Kidney epithelial cell (primary cell): Measurements from ENCODE around the gene CDH23. TPM values are rescaled to one million over a fixed set of nuclear protein-coding genes. Genes with fewer than 3 reads are reported as not detected.

Source experiments
- DNase-seq: peaks from one replicate; pipeline ENCODE4 v3.0.0-alpha.2; 2010; ENCODE audit warnings: low read depth
- H3K27me3 ChIP-seq: 2 replicates; pipeline ENCODE4 v1.6.0; 2011; ENCODE audit warnings: low read length; ENCODE audit not compliant: control insufficient read depth, insufficient read depth
- H3K36me3 ChIP-seq: 2 replicates; pipeline ENCODE4 v1.5.1; 2011; ENCODE audit warnings: low read length; ENCODE audit not compliant: control insufficient read depth, insufficient read depth
- H3K4me3 ChIP-seq: 2 replicates; pipeline ENCODE4 v1.5.1; 2011; ENCODE audit warnings: low read depth, mild to moderate bottlenecking, control low read depth, low read length
- CTCF ChIP-seq: IDR thresholded peaks from 2 replicates; pipeline ENCODE4 v1.5.1; 2011; ENCODE audit warnings: mild to moderate bottlenecking, moderate library complexity, low read length, control low read depth, inconsistent platforms; ENCODE audit not compliant: insufficient read depth, poor library complexity, severe bottlenecking
- total RNA-seq: library from RNA; depleted of rRNA; stranded (reverse); fragments of >200 nt; gene quantifications from 2 replicates; pipeline ENCODE4 v1.2.3, GENCODE V29; 2015

The CDH23 gene
- total RNA-seq, 1 donor from 2014 or later = 0.04 TPM

DNA sequence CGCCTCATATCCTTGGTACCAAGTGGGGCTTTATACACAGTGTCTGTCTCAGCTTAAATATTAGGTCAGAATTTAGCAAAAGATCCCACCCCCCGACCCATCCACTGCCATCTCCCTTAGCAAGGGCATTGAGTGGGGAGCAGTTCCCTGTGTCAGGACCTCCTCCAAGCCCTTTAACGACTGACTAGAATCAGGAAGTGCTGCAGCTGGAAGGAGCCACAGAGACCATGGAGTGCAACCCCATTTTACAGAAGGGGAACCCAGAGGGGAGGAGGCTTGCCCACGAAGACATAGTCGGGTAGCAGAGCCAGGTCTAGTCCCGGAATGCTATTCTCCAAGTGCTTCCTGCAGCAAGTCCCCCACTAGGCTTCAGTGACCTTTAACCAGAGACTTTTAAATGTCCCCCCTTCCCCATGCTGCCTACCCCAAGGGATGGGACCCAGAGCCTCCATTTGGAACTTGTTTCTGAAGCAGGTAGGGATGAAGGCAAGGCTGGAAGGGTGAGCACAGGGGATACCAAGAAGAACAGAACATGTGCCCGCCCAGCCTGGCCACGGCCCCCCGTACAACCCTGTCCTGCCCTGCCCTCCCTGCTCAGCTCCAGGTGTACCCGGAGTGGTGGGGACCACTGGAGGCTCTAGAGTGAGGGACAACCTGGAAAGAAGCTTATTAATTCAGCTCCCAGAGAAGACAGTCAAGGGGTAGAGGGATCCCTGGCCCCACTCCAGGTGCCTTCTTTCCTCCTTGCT is 281.5 kb downstream of the CDH23 start:
- DNase-seq = no peak
- Histone ChIP-seq H3K27me3 (peaks cover 16% of the 10 kb centered on the region), H3K36me3 (no peaks in the 10 kb centered on the region), H3K4me3 (no peak overlapping the region)
- TF ChIP-seq CTCF = no peak

- no peak for DNase-seq
- TF ChIP-seq CTCF = no peak
Observed at GRCh38 chr10:71679425-71679824, 282.7 kb downstream of the CDH23 start.

DNA sequence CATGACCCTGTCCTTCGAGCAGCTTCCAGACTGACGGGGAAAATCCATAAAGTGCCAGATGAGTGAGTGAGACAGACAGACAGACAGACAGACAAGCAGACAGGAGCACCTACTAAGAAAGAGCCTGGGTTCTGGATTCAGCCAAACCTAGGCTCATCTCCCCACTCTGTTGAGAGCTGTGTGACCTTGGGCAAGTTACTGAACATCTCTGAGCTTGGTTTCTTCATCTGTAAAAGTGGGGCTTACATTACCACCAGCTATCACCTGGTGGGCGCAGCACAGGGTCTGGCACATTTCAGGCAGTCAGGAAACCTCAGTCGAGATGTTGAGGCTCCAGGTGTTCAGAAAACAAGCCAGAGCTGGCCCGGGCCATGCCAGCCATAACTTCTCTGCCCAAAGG is 285.3 kb downstream of the CDH23 start:
- Histone ChIP-seq H3K4me3 (no peak overlapping the region), H3K36me3 (no peaks in the 10 kb centered on the region), H3K27me3 (peaks cover 29% of the 10 kb centered on the region)
- DNase-seq = no peak
- no peak for TF ChIP-seq CTCF

More at GRCh38 chr10:71679425-71679824, 282.7 kb downstream of the CDH23 start:
- Histone ChIP-seq H3K36me3 (no peaks in the 10 kb centered on the region), H3K4me3 (no peak overlapping the region), H3K27me3 (peaks cover 21% of the 10 kb centered on the region)

GRCh38 chr10:71683301-71683700 is 286.6 kb downstream of the CDH23 start:
- Histone ChIP-seq H3K27me3 (peaks cover 34% of the 10 kb centered on the region), H3K4me3 (no peak overlapping the region), H3K36me3 (no peaks in the 10 kb centered on the region)
- TF ChIP-seq CTCF = no peak
- DNase-seq = no peak

DNA sequence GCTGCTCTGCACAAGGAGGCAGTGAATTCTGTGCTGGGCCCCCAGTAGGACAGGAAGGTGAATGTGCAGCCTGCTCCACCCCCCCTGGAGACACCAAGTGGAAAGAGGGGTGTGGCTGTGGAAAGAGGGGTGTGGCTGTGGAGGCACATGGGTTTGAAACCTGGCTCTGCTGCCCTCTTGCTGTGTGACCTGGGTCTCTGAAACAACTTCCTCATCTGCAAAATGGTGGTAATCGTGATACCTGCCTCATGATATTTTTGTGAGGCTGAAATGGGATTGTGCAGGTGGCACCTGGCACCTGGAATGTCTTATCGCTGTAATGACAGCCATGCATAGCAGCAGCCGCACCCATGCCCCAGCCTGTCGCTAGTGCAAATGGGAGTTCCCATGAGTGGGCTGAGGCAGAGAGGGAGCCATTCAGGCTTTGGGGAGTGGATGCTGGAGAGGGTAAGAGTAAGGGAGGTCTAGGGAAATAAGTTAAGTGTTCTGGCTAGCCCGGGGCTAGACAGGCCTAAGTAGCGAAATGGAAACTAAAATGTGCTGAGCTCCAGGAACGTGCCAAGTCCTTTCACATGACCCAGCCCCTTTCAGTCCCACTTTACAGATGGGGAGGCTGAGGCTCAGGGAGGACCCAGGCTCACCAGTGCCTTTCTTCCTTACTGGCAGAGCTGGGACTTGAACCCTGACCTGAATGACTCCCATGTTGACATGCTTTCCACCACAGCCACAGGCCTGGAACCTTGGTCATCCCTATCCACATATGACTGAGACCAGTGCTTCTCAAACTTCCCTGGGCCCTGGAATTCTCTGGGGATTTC is 287.8 kb downstream of the CDH23 start:
- H3K4me3 ChIP-seq = no peak overlapping the region
- no peak for TF ChIP-seq CTCF
- no peaks in the 10 kb centered on the region for H3K36me3 ChIP-seq
- DNase-seq = no peak
- H3K27me3 ChIP-seq = peaks cover 32% of the 10 kb centered on the region
